CD4-positive, alpha-beta T cell (primary cell): ENCODE data around the gene SLC37A2. TPM values are rescaled to one million over a fixed set of nuclear protein-coding genes. Genes with fewer than 3 reads are reported as not detected.

ENCODE experiments used
- ATAC-seq: fragments of 200-7000 bp; cut with Tn5 transposase; one replicate; pipeline ENCODE4 v1.10.0; 2022; ENCODE audit warnings: mild to moderate bottlenecking; ENCODE audit not compliant: poor library complexity
- CTCF ChIA-PET: fragments of 350-600 bp; sonication (Branson Sonifier 250); formaldehyde crosslinking; loops from one replicate; lab custom pipeline; 2021; ENCODE audit warnings: antibody characterized with exemption, inconsistent platforms; lab: Charles Lee
- POLR2A ChIA-PET: fragments of 350-600 bp; sonication (Branson Sonifier 250); formaldehyde crosslinking; loops from one replicate; lab custom pipeline; 2021; ENCODE audit warnings: antibody characterized with exemption, inconsistent platforms; lab: Charles Lee
- DNase-seq, 14 experiments: peaks; one replicate each; pipeline ENCODE4 v3.0.0-alpha.2; 2013 to 2020; ENCODE audit warnings: mixed read lengths in 2 of 14
- H3K27ac ChIP-seq, 2 donors: one replicate each; pipeline versions ENCODE4 v1.5.1 to v1.7.0; 2013; ENCODE audit warnings: low read length in 2 of 2, low read depth in 1 of 2, mild to moderate bottlenecking in 1 of 2
- H3K27me3 ChIP-seq, 2 experiments: 1 replicate in 1 of 2; 2 replicates in 1 of 2; pipeline versions ENCODE4 v1.6.1 to v1.7.0; 2013; ENCODE audit warnings: low read length in 2 of 2, control low read depth in 1 of 2, mild to moderate bottlenecking in 1 of 2, moderate library complexity in 1 of 2; ENCODE audit not compliant: insufficient read depth in 2 of 2, control insufficient read depth in 1 of 2
- H3K36me3 ChIP-seq: one replicate; pipeline ENCODE4 v1.6.1; 2013; ENCODE audit warnings: low read length, control low read depth; ENCODE audit not compliant: insufficient read depth
- H3K4me1 ChIP-seq: one replicate; pipeline ENCODE4 v1.6.1; 2013; ENCODE audit warnings: low read length, control low read depth; ENCODE audit not compliant: insufficient read depth
- H3K4me3 ChIP-seq: one replicate; pipeline ENCODE4 v1.5.1; 2013; ENCODE audit warnings: mild to moderate bottlenecking, low read length, moderate library complexity
- H3K9me3 ChIP-seq, 2 experiments: 1 replicate in 1 of 2; 2 replicates in 1 of 2; pipeline versions ENCODE4 v1.6.1 to v1.7.0; 2013; ENCODE audit warnings: low read length in 2 of 2, mild to moderate bottlenecking in 2 of 2, control low read depth in 1 of 2, moderate library complexity in 1 of 2; ENCODE audit not compliant: control insufficient read depth in 1 of 2, insufficient read depth in 1 of 2
- H3K27ac Mint-ChIP-seq: one replicate; pipeline ENCODE4 v1.8.0; 2020; ENCODE audit warnings: mixed read lengths
- H3K27me3 Mint-ChIP-seq: one replicate; pipeline ENCODE4 v1.8.0; 2021; ENCODE audit warnings: mixed read lengths
- H3K36me3 Mint-ChIP-seq: one replicate; pipeline ENCODE4 v1.8.0; 2021; ENCODE audit warnings: low read depth, mixed read lengths
- H3K4me1 Mint-ChIP-seq: one replicate; pipeline ENCODE4 v1.8.0; 2021; ENCODE audit warnings: low read depth, mixed read lengths
- H3K4me3 Mint-ChIP-seq: one replicate; pipeline ENCODE4 v1.8.0; 2020; ENCODE audit warnings: mild to moderate bottlenecking, mixed read lengths
- H3K9me3 Mint-ChIP-seq: one replicate; pipeline ENCODE4 v1.8.0; 2020; ENCODE audit warnings: mixed read lengths
- intact Hi-C, 2 experiments: fragments of 100-400 bp; cut with DNase I in 1 of 2; cut with micrococcal nuclease in 1 of 2; formaldehyde crosslinking; loops; one replicate each; pipeline versions ENCODE4 v1.15.1 to v1.9.0; 2023 to 2025; cut with DNase I, micrococcal nuclease
- polyA plus RNA-seq, 2 donors: library from polyadenylated mRNA; unstranded; fragments of 120-200 nt; gene quantifications; one replicate each; pipeline ENCODE4 v1.2.1, GENCODE V29; 2013
- total RNA-seq, 174 experiments: library from RNA in 2 of 174; stranded (reverse) in 2 of 174; gene quantifications; one replicate each; pipeline ENCODE4 v1.2.3 and lab custom pipeline; 2021 to 2026
- TF ChIP-seq, protein P1 (sequence below): fragments of 200-600 bp; IDR thresholded peaks from one replicate; pipeline ENCODE4 v1.8.0; 2022; ENCODE audit warnings: antibody characterized with exemption, mild to moderate bottlenecking

SLC37A2 gene
- total RNA-seq (under 1 TPM; 0.25 to 0.34 TPM), total RNA-seq (lab: John Stamatoyannopoulos, UW) (0 to 8.1 (median 0.60) reads per million in 172 experiments)
- polyA plus RNA-seq (2013, experiment 1 of 2), result 4.4 TPM
- 3.4 TPM for polyA plus RNA-seq (2013, experiment 2 of 2)

DNA sequence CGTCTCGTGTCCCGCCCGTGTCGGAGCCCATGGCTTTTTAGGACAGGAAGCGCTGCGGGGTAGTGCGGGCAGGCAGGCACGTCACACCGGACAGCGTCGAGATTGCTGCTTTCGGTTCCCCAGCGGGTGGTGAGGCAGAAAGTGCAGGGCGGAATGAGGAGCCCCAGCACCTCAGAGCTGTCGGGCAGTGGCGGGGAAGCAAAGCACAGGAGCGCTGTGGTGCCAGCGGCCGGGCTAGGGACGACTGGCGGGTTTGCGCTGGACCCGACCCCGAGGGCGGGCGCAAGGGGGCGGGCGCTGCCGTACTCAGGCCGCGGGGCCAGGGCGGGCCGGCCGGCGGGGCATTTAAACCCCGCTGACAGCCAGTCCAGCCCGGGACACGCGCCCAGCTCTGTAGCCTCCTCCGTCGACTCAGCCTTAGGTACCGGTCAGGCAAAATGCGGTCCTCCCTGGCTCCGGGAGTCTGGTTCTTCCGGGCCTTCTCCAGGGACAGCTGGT, at the start of gene SLC37A2:
SLC37A2 (plus strand) TSS at position 375 of the 498 bp plus-strand sequence; CDS start at position 438, 63 bp downstream.
- peak; percentile 60 for ATAC-seq
- Histone ChIP-seq H3K4me1 (peaks cover 14% of the 10 kb centered on the region), H3K9me3 (no peaks in the 10 kb centered on the region), H3K27me3 (peaks cover 10 to 26% of the 10 kb centered on the region in 2 experiments), H3K27ac (no peak within 1 kb of the TSS), H3K4me3 (peak within 1 kb of the TSS; percentile 66), H3K36me3 (no peaks in the 10 kb centered on the region)
- Mint-ChIP-seq H3K4me1 (peaks cover 9% of the 10 kb centered on the region), H3K27me3 (peaks cover 68% of the 10 kb centered on the region), H3K4me3 (peak within 1 kb of the TSS; percentile 85), H3K9me3 (no peaks in the 10 kb centered on the region), H3K27ac (no peak within 1 kb of the TSS), H3K36me3 (no peaks in the 10 kb centered on the region)
- intact Hi-C loops, result no loop called here
- CTCF ChIA-PET, result no interaction called here
- TF ChIP-seq, protein P1, sequence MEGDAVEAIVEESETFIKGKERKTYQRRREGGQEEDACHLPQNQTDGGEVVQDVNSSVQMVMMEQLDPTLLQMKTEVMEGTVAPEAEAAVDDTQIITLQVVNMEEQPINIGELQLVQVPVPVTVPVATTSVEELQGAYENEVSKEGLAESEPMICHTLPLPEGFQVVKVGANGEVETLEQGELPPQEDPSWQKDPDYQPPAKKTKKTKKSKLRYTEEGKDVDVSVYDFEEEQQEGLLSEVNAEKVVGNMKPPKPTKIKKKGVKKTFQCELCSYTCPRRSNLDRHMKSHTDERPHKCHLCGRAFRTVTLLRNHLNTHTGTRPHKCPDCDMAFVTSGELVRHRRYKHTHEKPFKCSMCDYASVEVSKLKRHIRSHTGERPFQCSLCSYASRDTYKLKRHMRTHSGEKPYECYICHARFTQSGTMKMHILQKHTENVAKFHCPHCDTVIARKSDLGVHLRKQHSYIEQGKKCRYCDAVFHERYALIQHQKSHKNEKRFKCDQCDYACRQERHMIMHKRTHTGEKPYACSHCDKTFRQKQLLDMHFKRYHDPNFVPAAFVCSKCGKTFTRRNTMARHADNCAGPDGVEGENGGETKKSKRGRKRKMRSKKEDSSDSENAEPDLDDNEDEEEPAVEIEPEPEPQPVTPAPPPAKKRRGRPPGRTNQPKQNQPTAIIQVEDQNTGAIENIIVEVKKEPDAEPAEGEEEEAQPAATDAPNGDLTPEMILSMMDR, result no peak
- peak in 9 of 14 experiments; percentile 5 to 80 (median 20) for DNase-seq
- POLR2A ChIA-PET, result no interaction called here

DNA sequence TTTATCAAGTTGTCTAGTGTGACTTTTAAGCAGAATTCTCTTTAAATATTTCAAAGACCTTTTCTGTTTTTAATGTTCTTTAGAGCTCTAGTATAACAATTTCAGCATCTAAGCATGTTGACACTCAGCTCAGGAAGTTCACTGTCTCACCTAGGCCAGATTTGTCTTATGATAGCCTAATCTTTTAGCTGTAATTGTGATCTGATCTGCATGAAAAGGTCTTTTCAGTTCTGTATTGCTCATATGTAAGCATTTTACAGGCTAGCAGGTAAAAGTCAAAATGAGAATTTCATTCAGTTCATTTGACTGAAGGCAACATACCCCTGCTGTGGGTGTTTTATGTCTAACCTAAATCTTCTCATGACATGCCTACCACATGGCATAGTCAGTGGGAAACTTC, 46.7 kb upstream of the SLC37A2 start:
- peaks cover 2% of the 10 kb centered on the region for H3K9me3 Mint-ChIP-seq
- TF ChIP-seq, protein P1, result no peak
- intact Hi-C loops, result no loop called here
- no peak overlapping the region for H3K27ac ChIP-seq
- CTCF ChIA-PET, result no interaction called here
- no peak for ATAC-seq
- no peak for DNase-seq
- no peaks in the 10 kb centered on the region for H3K27me3 Mint-ChIP-seq
- POLR2A ChIA-PET, result interaction anchor here (0.9 kb wide), 1 partner anchor 47 kb away, joined by 3 read pairs; no protein-coding TSS in a partner anchor
- H3K4me1 ChIP-seq, result no peaks in the 10 kb centered on the region
- H3K9me3 ChIP-seq, result no peaks in the 10 kb centered on the region
- no peak overlapping the region for H3K4me3 Mint-ChIP-seq
- no peaks in the 10 kb centered on the region for H3K4me1 Mint-ChIP-seq
- H3K27ac Mint-ChIP-seq, result peak overlapping the region; percentile 30
- peaks cover 7% of the 10 kb centered on the region for H3K36me3 Mint-ChIP-seq
- H3K27me3 ChIP-seq, result no peaks in the 10 kb centered on the region
- H3K4me3 ChIP-seq, result no peak overlapping the region
- no peaks in the 10 kb centered on the region for H3K36me3 ChIP-seq

DNA sequence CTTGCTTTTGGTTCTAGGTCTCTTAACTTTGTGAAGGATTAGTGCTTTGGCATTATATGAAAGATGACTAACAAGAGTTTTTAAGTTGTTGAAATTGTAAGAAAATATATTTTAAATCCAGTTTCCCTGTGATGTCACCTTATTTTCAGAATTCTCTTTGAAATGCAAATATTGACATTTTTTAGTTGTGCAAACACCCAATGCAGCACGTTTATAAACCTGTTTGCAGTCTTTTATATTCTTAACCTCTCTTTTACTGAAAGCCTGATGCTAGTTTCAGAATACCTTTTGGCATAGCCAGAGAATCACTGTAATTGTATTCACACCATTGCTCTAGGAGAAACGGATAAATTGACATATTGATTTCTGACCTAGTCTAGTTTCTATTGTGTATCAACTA, 42.8 kb upstream of the SLC37A2 start:
- Histone ChIP-seq H3K27me3 (no peaks in the 10 kb centered on the region), H3K36me3 (no peaks in the 10 kb centered on the region), H3K9me3 (no peaks in the 10 kb centered on the region), H3K4me1 (no peaks in the 10 kb centered on the region), H3K4me3 (no peak overlapping the region), H3K27ac (no peak overlapping the region)
- POLR2A ChIA-PET, result no interaction called here
- Mint-ChIP-seq H3K9me3 (no peaks in the 10 kb centered on the region), H3K27ac (no peak overlapping the region), H3K4me1 (no peaks in the 10 kb centered on the region), H3K27me3 (no peaks in the 10 kb centered on the region), H3K4me3 (no peak overlapping the region), H3K36me3 (no peaks in the 10 kb centered on the region)
- ATAC-seq (no peak), DNase-seq (no peak)
- CTCF ChIA-PET, result no interaction called here
- TF ChIP-seq, protein P1, result no peak
- intact Hi-C loops, result no loop called here
